NCI-H2227 (cell line): ENCODE results near the gene NADK2.

Source experiments
- DNase-seq: peaks from one replicate; lab custom pipeline; 2025; ENCODE audit not compliant: unreplicated experiment; lab: John Stamatoyannopoulos, UW

NADK2 gene

DNA sequence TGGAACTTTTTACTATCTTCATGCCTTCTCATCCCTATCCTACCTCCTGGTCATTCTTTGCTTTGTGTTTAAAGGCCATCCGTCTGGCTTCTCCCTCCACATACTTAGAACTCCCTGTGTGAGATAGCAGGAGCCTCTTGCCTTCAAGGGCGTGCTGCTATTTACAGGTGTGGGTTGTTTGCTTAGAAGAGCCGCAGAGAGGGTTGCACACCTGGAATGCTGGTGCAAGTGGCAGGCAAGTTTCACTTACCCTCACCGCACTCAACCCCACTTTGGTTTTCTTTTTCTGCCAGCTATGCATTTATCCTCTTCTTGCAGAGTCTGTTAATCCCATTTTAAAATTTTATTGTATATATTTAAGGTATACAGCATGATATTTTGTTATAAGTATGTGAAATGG lies 77.3 kb downstream of the NADK2 start:
- no peak for DNase-seq

DNA sequence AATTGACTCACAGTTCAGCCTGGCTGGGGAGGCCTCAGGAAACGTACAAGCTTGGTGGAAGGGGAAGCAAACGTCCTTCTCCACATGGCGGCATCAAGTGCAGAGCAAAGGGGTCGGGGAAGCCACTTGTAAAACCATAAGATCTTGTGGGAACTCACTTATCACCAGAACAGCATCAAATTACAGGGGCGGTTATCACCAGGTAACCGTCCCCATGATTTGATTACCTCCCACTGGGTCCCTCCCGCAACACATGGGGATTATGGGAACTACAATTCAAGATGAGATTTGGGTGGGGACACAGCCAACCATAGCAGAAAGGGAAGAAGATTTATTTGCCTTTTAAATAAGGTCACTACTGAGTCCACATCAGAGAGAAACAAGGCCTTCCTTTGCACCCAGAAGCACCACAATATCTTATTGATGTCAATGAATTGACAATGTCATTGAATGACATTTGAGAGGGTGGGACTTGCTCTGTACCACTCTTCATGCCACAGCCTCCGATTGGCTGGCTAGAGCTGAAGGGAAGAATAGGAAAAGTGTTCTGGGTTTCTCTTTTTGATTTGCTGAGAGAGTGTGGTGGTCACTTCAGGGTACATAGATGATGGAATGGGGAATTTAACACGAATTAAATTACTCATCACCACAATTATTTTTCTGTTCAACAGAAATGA lies 78.8 kb downstream of the NADK2 start:
- DNase-seq: no peak

DNA sequence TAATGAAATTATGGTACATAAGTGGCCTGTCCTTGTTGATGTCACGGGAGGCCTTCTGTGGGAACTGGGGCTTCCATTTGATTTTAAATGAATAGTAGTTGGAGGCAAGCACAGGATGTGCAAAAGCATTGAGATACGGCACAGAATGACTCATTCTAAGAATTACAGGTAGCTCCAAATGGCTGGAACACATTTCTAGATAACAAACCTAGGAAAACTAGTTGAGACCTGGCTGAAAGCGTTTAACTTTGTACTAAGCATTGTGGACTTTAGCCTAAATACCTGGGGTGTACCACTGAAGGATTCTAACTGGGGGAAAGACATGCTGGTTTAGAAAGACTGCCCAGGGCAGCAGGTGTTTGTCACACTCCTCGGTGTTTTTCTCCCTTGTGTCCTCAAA lies 80.4 kb downstream of the NADK2 start:
- no peak for DNase-seq

DNA sequence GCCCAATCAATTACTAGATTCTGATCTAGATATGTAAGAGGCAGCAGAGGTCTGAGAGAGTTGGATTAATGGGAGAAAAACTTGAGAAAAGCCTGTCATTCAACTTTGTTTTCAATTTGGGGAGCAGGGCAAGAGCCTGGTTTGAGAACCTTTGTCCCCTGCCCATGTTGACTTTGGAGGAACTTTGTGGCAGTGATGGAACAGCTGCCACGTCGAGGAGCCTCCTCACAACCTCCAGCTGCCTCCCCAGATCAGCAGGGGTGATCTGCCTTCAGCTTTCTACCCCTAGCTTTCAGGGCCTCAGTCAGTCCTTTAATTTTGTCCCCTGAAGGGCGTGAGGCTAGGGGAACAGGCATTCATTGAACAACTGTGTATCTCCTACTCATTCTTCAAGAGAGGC lies 81.1 kb downstream of the NADK2 start:
- DNase-seq: no peak

DNA sequence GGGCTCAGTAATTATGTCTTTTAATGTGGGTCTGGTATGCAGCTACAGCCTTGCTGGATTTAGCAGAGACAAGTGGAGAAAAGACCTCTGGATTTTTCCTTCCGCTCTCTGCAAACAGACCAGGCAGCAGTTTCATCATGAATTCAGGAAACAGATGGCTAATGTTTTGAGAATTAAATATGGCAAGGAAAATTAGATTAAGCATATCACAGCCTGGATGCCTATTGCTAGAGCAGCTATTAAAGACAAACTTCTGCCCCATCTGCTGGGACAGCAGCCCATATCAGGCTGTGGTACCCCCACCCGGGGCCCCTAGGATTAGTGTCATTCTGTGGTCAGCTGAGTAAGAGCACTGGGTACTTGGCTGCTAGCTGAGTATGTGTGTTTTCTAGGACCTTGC lies 83.6 kb downstream of the NADK2 start:
- no peak for DNase-seq

DNA sequence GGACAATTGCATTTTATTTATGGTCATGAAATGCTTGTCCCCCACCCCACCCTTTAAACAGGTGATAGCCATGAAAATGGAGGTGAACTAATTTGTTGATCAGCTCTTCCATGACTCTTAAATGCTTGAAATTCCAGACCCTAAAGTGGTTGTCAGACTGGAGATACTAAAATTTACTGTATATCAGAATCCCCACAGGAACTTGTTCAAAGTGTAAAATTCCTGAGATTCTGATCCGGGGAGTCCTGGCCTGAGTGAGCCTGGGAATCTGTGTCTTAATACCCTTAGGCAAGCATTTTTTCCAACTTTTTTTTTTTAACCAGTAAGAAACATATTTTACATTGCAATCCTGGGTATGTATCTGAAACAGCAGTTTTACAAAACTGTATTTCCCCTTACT lies 85.1 kb downstream of the NADK2 start:
- no peak for DNase-seq

DNA sequence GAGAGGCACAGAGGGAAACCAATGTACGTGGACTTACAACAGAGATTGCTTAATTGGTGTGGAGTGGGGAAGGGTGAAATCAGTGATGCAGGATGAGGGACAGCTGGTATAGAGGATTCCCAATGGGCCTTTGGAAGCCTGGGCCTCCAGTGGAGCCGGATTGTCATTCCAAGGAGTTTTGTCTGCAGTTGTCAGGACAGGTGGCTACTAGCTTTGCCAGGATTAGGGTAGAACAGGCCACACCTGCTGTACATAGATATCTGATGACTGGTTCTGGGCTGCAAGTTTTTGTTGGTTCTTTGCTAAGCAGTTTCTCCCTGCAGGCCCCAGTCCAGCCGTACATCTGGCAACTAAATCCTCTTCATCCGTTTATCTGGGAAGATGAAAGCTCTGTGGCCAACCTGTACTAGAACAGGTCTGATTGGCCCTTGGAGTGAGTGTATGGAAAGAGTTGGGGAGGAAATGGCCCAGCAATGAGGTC lies 85.6 kb downstream of the NADK2 start:
- no peak for DNase-seq

DNA sequence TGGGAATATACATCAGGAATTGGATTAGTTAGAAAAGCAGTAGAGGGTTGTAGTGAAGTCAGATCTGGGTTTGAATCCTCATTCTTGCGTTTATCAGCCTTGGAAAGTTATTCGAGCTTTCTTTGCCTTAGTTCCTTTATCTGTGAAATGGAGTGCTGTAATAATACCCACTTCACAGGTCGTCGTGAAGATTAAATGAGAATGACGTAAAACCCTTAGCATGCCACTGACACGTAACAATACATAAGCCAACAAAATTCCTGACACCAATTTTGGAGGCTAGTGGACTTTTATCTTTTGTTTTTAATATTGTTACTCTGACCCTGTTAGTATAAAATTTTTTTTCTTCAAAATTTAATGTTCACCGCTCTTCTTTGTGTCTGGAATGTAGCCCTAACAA lies 86.4 kb downstream of the NADK2 start:
- no peak for DNase-seq

DNA sequence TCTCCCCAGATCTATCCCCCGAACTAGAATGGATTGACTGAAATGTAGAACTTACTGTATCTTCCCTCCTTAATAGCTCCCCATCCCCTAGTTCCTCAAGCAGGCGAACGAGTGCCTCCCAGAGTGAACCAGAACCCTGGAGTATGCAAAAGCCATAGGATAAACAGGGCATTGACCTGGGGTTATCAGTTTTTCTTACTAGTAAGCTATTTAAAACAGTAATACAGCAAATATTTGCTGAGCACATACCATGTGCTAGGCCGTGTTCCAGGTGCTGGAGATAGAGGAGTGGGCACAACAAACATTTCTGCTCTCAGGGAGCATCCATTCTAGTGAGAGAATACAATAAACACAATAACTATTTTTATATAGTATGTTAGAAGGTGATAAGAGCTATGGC lies 88.0 kb downstream of the NADK2 start:
- DNase-seq: no peak

DNA sequence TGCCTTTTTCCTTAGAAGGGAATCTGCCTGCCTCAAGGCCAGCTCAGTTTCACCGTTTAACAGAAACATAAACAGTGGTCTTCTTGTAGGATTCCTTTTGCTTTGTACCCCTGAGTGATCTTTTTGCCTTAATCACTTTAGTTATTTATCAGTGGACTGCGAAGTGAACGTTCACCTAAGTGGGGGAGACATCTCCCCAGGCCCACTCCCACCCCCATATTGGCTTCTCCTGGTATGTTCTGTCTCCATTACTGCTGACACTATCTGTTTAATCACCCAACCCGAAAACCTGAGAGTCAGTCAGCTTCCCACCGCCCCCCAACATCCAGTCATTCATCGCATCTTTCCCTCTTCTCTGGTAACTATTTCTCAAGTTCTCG lies 88.4 kb downstream of the NADK2 start:
- DNase-seq: no peak

DNA sequence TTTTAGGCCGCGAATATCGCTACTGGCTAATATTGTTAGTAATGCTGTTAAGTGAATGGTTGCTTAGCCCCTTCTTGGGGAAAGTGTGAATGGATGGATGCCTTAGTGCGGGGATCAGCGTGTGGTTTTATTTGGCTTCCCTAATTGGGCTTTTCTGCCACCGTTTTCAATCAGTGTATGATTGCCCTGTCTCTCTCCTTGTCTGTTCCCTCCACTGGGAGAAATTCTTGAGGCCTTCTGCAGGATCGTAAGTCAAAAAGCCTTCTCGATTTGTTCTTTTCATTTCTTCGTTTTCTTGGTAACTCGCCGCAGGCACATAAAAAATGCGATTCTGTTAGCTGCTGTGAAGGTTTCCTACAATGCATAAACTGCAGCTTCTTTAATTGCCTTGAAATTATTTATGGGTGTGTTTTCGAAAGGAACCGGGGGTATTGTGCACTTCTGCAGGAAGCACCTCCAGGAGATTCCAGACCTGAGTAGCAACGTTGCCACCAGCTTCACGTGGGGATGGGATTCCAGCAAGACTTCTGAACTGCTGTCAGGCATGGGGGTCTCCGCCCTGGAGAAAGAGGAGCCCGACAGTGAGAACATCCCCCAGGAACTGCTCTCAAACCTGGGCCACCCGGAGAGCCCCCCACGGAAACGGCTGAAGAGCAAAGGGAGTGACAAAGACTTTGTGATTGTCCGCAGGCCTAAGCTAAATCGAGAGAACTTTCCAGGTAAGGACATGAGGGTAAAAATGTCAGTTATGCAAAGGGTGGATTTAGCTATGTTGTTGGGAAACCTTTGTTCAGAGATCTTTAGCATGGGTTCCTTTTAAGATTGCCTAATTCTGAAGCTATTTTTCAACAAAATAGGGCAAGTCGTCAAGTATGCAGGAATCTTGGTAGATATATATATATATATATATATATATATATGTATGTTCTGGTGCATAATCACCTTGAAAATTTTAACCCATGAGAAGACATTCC lies 89.1 kb downstream of the NADK2 start:
- DNase-seq: peak; percentile 51

DNA sequence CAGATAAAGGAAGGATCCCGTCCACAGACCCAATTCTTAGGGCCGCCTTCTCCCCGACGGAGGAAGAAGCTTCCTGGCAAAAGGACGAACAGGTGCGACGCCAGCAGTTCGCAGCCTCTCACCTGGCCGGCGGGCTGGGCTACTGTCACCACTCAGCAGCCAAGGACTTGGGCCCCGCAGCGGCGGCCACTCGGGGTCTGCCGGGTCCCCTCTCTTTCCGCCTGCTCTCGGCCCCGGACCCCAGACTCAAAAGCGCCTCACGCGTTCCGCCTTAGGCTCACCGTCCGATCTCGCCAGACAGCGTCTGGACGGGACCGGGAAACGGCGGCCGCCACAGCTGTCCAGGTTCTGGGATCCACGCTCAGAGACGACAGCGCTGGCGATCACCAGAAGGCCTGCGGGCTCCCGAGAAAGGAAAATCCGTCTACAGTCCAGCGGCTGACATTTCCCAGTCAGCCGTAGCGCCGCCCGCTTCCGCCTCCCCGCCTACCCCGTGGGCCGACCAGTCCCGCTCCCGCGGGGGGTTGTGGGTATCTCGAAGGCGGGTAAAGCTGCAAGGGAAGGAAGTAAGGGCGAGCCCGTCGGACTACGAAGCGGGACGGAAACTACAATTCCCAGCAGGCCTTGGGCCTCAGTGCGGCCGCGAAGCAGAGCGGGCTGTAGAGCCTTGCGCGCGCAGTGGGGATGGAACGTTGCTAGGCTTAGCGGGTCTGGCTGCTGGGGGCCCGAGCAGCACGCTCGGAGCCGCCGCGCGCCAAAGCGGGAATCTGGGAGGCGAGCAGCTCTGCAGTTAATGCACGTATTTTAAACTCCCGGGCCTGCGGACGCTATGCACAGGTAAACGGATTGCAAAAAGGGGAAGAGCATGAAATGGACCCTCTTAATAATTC lies 90.0 kb downstream of the NADK2 start, which contains the start of the genes LMBRD2 and SKP2:
Gene LMBRD2 (minus strand): TSS at position 454 of the 890 bp plus-strand sequence. CDS start 8,538 bp downstream, outside the sequence.
Gene SKP2 (plus strand): TSS at position 678 of the 890 bp plus-strand sequence. CDS start 152 bp downstream, at position 830.
- DNase-seq: peak; percentile 100

DNA sequence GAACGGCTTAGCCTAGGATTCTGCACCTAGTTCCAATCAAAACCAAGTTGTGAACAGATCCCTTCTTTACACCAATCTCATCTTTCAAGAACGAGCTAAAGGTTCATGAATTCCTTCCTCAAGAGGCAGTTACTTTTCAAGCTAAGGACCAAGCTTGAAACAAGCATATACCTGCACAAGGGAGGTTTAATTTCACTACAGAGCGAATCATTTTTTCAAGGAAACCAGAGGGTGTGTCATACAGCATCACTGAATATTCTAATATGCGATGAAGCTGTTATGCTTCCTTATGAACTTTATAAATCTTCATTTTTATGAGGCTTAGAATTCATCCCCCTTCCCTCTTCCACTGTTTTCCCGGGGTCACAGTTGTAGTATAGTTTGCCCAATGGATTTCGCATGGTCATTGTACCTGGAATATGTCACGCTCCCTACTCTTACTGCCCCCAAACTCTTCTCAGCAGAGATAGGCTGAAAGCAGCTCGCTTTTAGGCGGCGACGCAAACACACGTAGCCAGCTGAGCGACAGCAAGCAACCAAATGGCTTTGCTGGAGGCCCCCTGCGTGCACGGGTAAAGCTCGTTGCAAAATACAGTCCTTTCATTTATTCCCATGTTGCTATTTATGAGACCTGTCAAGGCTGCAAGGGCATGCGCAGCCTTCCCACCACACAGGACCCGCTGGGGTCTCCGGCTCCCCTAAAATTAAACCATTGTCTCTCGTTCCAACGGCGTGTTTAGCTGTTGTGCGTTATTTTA lies 90.9 kb downstream of the NADK2 start:
- DNase-seq: peak; percentile 85

DNA sequence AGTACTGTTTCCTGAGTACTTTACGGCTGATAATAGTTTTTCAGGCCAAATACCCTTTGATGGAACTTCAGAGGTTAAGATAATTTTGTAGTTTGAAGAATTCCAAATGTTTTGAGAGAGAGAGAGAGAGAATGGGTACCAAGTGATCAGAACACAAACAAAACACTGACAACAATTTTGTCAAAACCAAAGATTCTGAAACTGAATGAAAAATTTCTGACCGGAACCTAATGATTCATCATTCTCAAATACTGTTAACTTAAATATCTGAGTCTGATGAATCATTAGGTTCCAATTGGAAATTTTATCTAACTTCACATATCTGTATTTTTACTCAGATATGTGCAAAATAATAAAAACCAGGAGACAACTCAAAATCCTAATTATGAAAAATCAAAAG lies 94.0 kb downstream of the NADK2 start:
- DNase-seq: no peak

DNA sequence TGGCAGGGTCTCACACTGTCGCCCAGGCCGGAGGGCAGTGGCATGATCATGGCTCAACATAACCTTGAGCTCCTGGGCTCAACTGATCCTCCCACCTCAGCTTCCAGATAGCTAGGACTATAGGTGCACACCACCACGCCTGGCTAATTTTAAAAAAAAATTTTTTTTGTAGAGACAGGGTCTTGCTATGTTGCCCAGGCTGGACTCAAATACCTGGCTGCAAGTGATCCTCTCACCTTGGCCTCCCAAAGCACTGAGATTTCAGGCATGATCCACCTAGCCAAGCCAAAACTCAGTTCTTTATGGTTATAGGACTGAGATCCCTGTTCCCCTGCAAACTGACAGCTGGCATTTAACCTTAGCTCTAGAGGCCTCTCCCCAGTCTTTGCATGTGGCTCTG lies 95.3 kb downstream of the NADK2 start:
- no peak for DNase-seq

DNA sequence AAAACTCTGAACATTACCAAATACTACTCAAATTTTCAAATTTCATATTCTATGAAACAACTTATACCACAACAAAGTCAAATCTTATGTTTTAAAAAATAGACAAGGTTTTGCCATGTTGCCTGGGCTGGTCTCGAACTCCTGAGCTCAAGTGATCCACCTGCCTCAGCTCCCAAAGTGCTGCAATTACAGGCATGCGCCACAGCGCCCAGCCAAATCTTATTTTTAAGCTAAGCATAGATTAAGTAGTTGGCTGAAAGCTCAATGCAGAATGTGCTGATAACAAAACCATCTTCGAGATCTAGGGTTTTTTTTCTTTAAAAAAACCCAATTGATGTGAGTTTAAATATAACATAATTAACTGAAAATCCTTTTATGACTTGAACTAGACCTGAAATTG lies 96.4 kb downstream of the NADK2 start:
- no peak for DNase-seq
